Left lung (tissue), 10 donors: ENCODE measurements around the gene RHOA. TPM values are rescaled to one million over a fixed set of nuclear protein-coding genes. Genes with fewer than 3 reads are reported as not detected.

ENCODE experiments used
- ATAC-seq: fragments of 200-7000 bp; cut with Tn5 transposase; one replicate; pipeline ENCODE4 v1.9.1; 2020; ENCODE audit warnings: moderate library complexity
- DNase-seq, 4 donors: peaks; one replicate each; pipeline ENCODE4 v3.0.0-alpha.2; 2013 to 2020
- H3K27ac ChIP-seq, 2 donors: fragments of 200-600 bp; sonication (generic) in 1 of 2; one replicate each; pipeline versions ENCODE4 v1.5.0 to v1.8.0; 2020 to 2021
- H3K27me3 ChIP-seq, 2 donors: fragments of 200-600 bp; sonication (generic) in 1 of 2; one replicate each; pipeline versions ENCODE4 v1.5.0 to v1.8.0; 2020 to 2021
- H3K36me3 ChIP-seq, 2 donors: fragments of 200-600 bp; sonication (generic) in 1 of 2; one replicate each; pipeline versions ENCODE4 v1.5.0 to v1.8.0; 2020 to 2021
- H3K4me1 ChIP-seq, 2 donors: fragments of 200-600 bp; one replicate each; pipeline ENCODE4 v1.8.0; 2021
- H3K4me3 ChIP-seq, 2 donors: fragments of 200-600 bp; sonication (generic) in 1 of 2; one replicate each; pipeline versions ENCODE4 v1.5.0 to v1.8.0; 2020 to 2021; ENCODE audit warnings: mild to moderate bottlenecking in 1 of 2
- H3K9me3 ChIP-seq, 2 donors: fragments of 200-600 bp; sonication (generic) in 1 of 2; one replicate each; pipeline versions ENCODE4 v1.5.0 to v1.8.0; 2020 to 2021
- CTCF ChIP-seq, 2 donors: fragments of 200-600 bp; sonication (generic) in 1 of 2; IDR thresholded peaks; one replicate each; pipeline versions ENCODE4 v1.5.0 to v1.8.0; 2021; ENCODE audit warnings: antibody characterized with exemption in 2 of 2
- intact Hi-C, 2 donors: fragments of 100-400 bp; cut with DNase I; formaldehyde crosslinking; loops; one replicate each; pipeline versions ENCODE4 v1.11.2 to v1.14.2; 2022
- polyA plus RNA-seq, 6 donors: library from polyadenylated mRNA; unstranded; fragments of 120-200 nt; gene quantifications; one replicate each; pipeline ENCODE4 v1.2.1, GENCODE V29; 2013; ENCODE audit not compliant: insufficient read length in 6 of 6
- total RNA-seq, 2 donors: library from RNA; stranded (reverse); fragmentation: NEBNext Ultra II Directional; extraction: Animal tissue kit (Norgen Biotek cat#: 25700); gene quantifications; one replicate each; pipeline ENCODE4 v1.2.1, GENCODE V29; 2021
- donor health status: DM: no; HTN: yes; CAD: no.
- donor health status: DM: no; HTN: no; CAD: no.

RHOA gene
- total and polyA plus RNA-seq, 8 donors, result 467 to 625 (median 514) TPM

DNA sequence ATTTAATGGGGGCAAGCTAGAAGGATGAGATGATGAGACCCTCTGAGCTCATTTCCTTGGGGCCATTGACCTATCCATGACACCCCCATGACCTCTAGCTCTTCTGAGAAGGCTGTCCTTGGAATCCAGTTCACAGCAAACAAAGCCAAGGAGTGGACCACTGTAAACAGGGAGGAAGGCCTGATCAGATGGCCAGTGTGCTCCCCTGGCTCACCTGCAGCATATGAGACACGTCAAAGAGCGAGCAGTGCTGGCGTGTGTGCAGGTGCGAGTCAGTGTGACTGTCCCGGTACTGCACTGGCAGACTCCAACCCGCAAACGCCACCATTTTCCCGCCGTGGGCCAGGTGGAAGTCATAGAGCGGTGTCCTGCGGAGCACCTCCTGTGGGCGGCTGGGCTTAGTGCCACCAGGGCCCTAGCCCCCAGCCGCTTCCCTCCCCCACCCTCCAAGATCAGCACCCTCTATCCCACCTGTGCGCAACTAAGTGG is 10.2 kb upstream of the RHOA start:
- DNase-seq (no peak), ATAC-seq (peak; percentile 21)
- Histone ChIP-seq H3K9me3 (no peaks in the 10 kb centered on the region), H3K4me1 (peaks cover 3 to 25% of the 10 kb centered on the region in 2 donors), H3K4me3 (peak overlapping the region in 1 of 2 donors; percentile 16), H3K36me3 (peaks cover 0 to 32% of the 10 kb centered on the region in 2 donors), H3K27me3 (no peaks in the 10 kb centered on the region), H3K27ac (no peak overlapping the region)
- no peak for TF ChIP-seq CTCF (IDR thresholded peaks at IDR 0.05)
- intact Hi-C loops, result no loop called here

GRCh38 chr3:49417516-49418120 is 5.8 kb upstream of the RHOA start:
- TF ChIP-seq CTCF (IDR thresholded peaks at IDR 0.05), result no peak
- Histone ChIP-seq H3K4me1 (peaks cover 21 to 67% of the 10 kb centered on the region in 2 donors), H3K9me3 (no peaks in the 10 kb centered on the region), H3K36me3 (peaks cover 0 to 39% of the 10 kb centered on the region in 2 donors), H3K27me3 (no peaks in the 10 kb centered on the region), H3K27ac (peak overlapping the region in 1 of 2 donors; percentile 85), H3K4me3 (no peak overlapping the region)
- ATAC-seq, result no peak
- intact Hi-C loops, result no loop called here
- DNase-seq, result no peak

- Histone ChIP-seq H3K36me3 (peaks cover 0 to 39% of the 10 kb centered on the region in 2 donors), H3K4me3 (no peak overlapping the region), H3K27ac (peak overlapping the region in 1 of 2 donors; percentile 85), H3K9me3 (no peaks in the 10 kb centered on the region), H3K4me1 (peaks cover 21 to 60% of the 10 kb centered on the region in 2 donors), H3K27me3 (no peaks in the 10 kb centered on the region)
- no peak for ATAC-seq
- intact Hi-C loops, result no loop called here
- TF ChIP-seq CTCF (IDR thresholded peaks at IDR 0.05), result no peak
- peak in 1 of 4 donors; percentile 1 for DNase-seq
Measured at GRCh38 chr3:49416867-49417266, 5.1 kb upstream of the RHOA start.

DNA sequence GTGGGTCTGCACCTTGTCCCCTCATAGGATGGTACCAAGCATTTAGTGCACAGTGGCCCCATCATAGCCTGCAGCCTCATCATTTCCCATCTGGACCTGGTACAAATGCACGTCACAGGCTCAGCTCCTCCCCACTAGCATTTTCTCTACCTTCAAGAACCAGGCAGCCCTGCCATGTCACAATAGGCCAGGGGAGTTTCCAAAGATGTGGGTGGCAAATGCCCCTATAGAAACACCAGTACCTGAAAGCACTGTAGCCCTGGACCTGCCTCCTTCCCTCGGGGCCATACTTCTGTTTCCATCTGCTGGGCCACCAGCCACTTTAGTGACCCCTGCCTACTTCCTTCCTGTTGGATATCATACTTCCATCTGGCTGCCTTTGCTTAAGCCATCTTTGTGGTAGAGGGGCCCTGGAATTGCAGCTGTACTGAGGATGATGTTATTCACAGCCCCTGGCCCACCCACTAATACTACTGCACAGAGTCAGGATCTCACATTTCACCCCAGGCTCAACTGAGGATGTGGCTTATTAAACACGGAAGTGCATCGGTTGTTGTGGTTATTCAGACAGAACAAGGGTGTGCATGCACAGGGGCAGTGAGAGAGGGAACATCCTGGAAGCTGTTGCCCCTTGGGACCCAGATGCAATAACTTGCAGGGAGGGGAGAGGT is 4.3 kb upstream of the RHOA start:
- ATAC-seq, result no peak
- Histone ChIP-seq H3K27ac (peak overlapping the region; percentile 28 to 85), H3K9me3 (no peaks in the 10 kb centered on the region), H3K27me3 (no peaks in the 10 kb centered on the region), H3K4me1 (peaks cover 21 to 55% of the 10 kb centered on the region in 2 donors), H3K4me3 (no peak overlapping the region), H3K36me3 (peaks cover 0 to 39% of the 10 kb centered on the region in 2 donors)
- peak in 1 of 4 donors; percentile 17 for DNase-seq
- TF ChIP-seq CTCF (IDR thresholded peaks at IDR 0.05), result no peak
- intact Hi-C loops, result no loop called here

DNA sequence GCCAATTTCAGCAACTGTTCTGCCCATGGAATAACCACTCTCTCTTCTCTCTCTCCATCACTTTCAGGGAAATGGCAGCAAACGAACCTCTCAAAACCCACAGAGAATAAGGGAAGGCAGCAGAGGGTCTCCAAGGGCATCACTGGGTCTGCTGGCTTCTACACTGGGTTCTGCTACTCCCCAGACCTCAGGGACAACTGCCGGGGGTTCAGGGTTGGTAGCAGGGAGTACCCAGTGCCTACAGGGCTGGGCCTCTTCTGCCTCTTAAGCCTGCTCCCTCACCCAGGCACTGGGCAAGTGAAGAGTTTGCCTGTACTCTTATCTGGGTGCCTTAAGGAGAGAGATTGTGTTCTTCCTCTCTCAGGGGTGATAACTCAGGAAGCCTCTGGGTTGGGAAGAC is 3.0 kb upstream of the RHOA start:
- peaks cover 0 to 39% of the 10 kb centered on the region in 2 donors for H3K36me3 ChIP-seq
- no peaks in the 10 kb centered on the region for H3K9me3 ChIP-seq
- peak overlapping the region in 1 of 2 donors; percentile 85 for H3K27ac ChIP-seq
- no peak overlapping the region for H3K4me3 ChIP-seq
- intact Hi-C loops, result no loop called here
- no peaks in the 10 kb centered on the region for H3K27me3 ChIP-seq
- DNase-seq (no peak), ATAC-seq (no peak)
- peaks cover 28 to 58% of the 10 kb centered on the region in 2 donors for H3K4me1 ChIP-seq
- TF ChIP-seq CTCF (IDR thresholded peaks at IDR 0.05), result no peak
